Measurements from ENCODE around the gene ENGASE. TPM values are rescaled to one million over a fixed set of nuclear protein-coding genes. Genes with fewer than 3 reads are reported as not detected.
A peak's percentile ranks its signal among the peaks of the same experiment; 100 is the strongest.

Gene ENGASE
- total RNA-seq, 1 experiment from 2014 or later: 34.5 TPM

DNA sequence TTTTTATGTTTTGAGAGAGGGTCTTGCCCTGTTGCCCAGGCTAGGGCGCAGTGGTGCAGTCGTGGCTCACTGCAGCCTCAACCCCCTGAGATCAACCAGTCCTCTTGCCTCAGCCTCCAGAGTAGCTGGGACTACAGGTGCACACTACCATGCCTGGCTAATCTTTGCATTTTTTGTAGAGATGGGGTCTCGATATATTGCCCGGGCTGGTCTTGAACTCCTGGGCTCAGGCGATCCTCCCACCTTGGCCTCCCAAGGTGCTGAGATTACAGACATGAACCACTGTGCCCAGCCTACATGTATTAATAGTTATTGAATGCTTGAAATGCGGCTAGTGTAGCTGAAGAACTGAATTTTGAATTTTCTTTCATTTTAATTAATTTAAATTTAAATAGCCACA, 38.4 kb upstream of the ENGASE start:
- TSS peak; percentile 37 for BruUV-seq (replicated peaks)
- DNase-seq: no peak
- no peak overlapping the region for H2AFZ ChIP-seq (ENCODE audit: low read length)
- no peak overlapping the region for H3K4me3 ChIP-seq (ENCODE audit: low read length)
- H3K36me3 ChIP-seq (ENCODE audit: low read depth, low read length): no peaks in the 10 kb centered on the region
- TF ChIP-seq, protein P1, sequence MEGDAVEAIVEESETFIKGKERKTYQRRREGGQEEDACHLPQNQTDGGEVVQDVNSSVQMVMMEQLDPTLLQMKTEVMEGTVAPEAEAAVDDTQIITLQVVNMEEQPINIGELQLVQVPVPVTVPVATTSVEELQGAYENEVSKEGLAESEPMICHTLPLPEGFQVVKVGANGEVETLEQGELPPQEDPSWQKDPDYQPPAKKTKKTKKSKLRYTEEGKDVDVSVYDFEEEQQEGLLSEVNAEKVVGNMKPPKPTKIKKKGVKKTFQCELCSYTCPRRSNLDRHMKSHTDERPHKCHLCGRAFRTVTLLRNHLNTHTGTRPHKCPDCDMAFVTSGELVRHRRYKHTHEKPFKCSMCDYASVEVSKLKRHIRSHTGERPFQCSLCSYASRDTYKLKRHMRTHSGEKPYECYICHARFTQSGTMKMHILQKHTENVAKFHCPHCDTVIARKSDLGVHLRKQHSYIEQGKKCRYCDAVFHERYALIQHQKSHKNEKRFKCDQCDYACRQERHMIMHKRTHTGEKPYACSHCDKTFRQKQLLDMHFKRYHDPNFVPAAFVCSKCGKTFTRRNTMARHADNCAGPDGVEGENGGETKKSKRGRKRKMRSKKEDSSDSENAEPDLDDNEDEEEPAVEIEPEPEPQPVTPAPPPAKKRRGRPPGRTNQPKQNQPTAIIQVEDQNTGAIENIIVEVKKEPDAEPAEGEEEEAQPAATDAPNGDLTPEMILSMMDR (conservative IDR thresholded peaks at IDR 0.05; ENCODE audit: low read depth, low read length): no peak
- no peak for TF ChIP-seq EZH2 (IDR thresholded peaks at IDR 0.05; ENCODE audit: low read length, unreplicated experiment)
- H3K4me1 ChIP-seq (ENCODE audit: insufficient read depth, low read length): peaks cover 39% of the 10 kb centered on the region
- ChIA-PET CTCF (interaction anchor here (0.5 to 1.1 kb wide), 3 partner anchors 10 to 163 kb away, joined by 4 to 32 read pairs (median 5); no protein-coding TSS in a partner anchor), POLR2A (ENCODE audit: unreplicated experiment) (interaction anchor here (0.7 to 1.1 kb wide), 2 partner anchors 10 to 37 kb away, joined by 3 to 7 read pairs; no protein-coding TSS in a partner anchor)
- H3K9ac ChIP-seq (ENCODE audit: low read length): 0 out of 2 replicates have a peak overlapping the region, but pooled peaks have one; percentile 3
- no peaks in the 10 kb centered on the region for H3K79me2 ChIP-seq (ENCODE audit: low read length)
- H3K9me2 ChIP-seq (replicated peaks; ENCODE audit: low read length): no peaks in the 10 kb centered on the region
- H3F3A ChIP-seq (ENCODE audit: low read length, unreplicated experiment): no peaks in the 10 kb centered on the region
- intact Hi-C loops (cut with micrococcal nuclease): loop anchor here (1.0 kb wide), 1 partner anchor 10 kb away; no protein-coding TSS in a partner anchor
- no peaks in the 10 kb centered on the region for H4K20me1 ChIP-seq (ENCODE audit: low read length)
- no peak for ATAC-seq
- peak overlapping the region; percentile 97 for H3K27ac ChIP-seq (ENCODE audit: low read length)
- H3K4me2 ChIP-seq (ENCODE audit: low read length): 0 out of 2 replicates have a peak overlapping the region, but pooled peaks have one; percentile 0
- H3K27me3 ChIP-seq (ENCODE audit: low read length): no peaks in the 10 kb centered on the region
- no peaks in the 10 kb centered on the region for H3K9me3 ChIP-seq (ENCODE audit: low read length)

DNA sequence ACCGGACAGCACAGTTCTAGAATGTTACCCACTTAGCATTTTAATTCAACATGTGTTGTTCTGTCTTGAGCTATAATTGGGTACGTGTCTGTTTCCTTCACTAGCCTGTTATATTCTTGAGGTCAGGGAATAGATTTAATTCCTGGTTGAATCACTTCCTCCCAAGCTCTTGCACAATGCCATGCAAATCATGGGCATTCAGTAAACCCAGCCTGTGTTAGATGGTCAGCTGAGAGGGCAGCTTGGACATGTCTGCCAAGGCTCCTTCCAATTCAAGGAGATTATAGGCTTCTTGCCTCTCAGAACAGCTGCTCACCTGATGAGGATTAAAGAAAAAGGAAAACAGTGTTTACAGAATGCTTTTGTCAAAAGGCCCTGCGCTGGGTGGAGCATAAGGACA, 38.0 kb upstream of the ENGASE start:
- DNase-seq: peak; percentile 88
- Histone ChIP-seq H3K4me3 (ENCODE audit: low read length) (no peak overlapping the region), H3K9me3 (ENCODE audit: low read length) (no peaks in the 10 kb centered on the region), H3K36me3 (ENCODE audit: low read depth, low read length) (no peaks in the 10 kb centered on the region), H3K27me3 (ENCODE audit: low read length) (no peaks in the 10 kb centered on the region), H3K9me2 (replicated peaks; ENCODE audit: low read length) (no peaks in the 10 kb centered on the region), H2AFZ (ENCODE audit: low read length) (no peak overlapping the region), H3K9ac (ENCODE audit: low read length) (peak overlapping the region; percentile 11; the same call in 1 of the 2 replicates), H3K4me1 (ENCODE audit: insufficient read depth, low read length) (peaks cover 39% of the 10 kb centered on the region), H3K4me2 (ENCODE audit: low read length) (peak overlapping the region; percentile 40), H3K27ac (ENCODE audit: low read length) (peak overlapping the region; percentile 97), H4K20me1 (ENCODE audit: low read length) (no peaks in the 10 kb centered on the region), H3K79me2 (ENCODE audit: low read length) (no peaks in the 10 kb centered on the region), H3F3A (ENCODE audit: low read length, unreplicated experiment) (no peaks in the 10 kb centered on the region)
- ChIA-PET POLR2A (ENCODE audit: unreplicated experiment) (interaction anchor here (0.7 to 1.1 kb wide), 2 partner anchors 10 to 37 kb away, joined by 3 to 7 read pairs; no protein-coding TSS in a partner anchor), CTCF (interaction anchor here (0.5 to 1.1 kb wide), 3 partner anchors 9 to 163 kb away, joined by 4 to 32 read pairs (median 5); no protein-coding TSS in a partner anchor)
- intact Hi-C loops (cut with micrococcal nuclease): loop anchor here (1.0 kb wide), 1 partner anchor 10 kb away; no protein-coding TSS in a partner anchor
- BruUV-seq (replicated peaks): no TSS peak
- TF ChIP-seq, protein P1 (conservative IDR thresholded peaks at IDR 0.05; ENCODE audit: low read depth, low read length): no peak
- TF ChIP-seq EZH2 (IDR thresholded peaks at IDR 0.05; ENCODE audit: low read length, unreplicated experiment) (no peak), EZH2phosphoT487 (IDR thresholded peaks at IDR 0.05; ENCODE audit: borderline replicate concordance, low read length) (no peak)
- peak; percentile 90 for ATAC-seq

DNA sequence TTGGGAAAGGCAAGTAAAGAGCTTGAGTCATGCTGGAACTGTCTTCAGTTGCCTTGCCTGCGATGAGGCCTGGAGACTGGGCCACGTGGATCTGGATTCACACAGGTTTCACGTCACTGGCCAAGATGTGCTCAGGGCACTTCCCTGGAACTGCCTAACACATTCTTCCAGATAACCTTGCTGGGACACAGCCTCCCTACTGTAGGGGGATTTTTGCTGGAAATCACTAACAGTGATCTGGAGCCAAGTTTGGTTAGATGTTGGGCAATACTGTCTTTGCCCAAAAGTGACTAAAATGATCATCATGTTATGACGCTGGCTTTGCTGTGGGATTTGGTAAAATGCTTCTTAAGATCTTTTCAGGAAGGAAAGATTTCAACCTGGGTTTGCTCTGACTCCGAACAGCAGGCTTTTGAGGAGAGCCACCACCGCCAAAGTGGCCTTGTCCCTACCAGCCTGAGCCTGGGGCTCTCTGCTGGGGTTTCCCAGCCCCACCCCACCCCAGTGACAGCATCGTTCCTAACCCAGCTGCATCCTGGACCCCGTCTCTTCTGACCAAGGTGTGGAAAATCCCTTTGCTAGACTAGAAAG, 36.0 kb upstream of the ENGASE start:
- Histone ChIP-seq H2AFZ (ENCODE audit: low read length) (peak overlapping the region; percentile 56), H3K9me2 (replicated peaks; ENCODE audit: low read length) (no peaks in the 10 kb centered on the region), H3K9me3 (ENCODE audit: low read length) (no peaks in the 10 kb centered on the region), H3K36me3 (ENCODE audit: low read depth, low read length) (no peaks in the 10 kb centered on the region), H3K4me2 (ENCODE audit: low read length) (peak overlapping the region; percentile 53), H3F3A (ENCODE audit: low read length, unreplicated experiment) (no peaks in the 10 kb centered on the region), H3K27me3 (ENCODE audit: low read length) (no peaks in the 10 kb centered on the region), H3K4me3 (ENCODE audit: low read length) (no peak overlapping the region), H3K4me1 (ENCODE audit: insufficient read depth, low read length) (peaks cover 44% of the 10 kb centered on the region), H3K79me2 (ENCODE audit: low read length) (no peaks in the 10 kb centered on the region), H4K20me1 (ENCODE audit: low read length) (no peaks in the 10 kb centered on the region), H3K9ac (ENCODE audit: low read length) (peak overlapping the region; percentile 80), H3K27ac (ENCODE audit: low read length) (peak overlapping the region; percentile 97)
- CTCF ChIA-PET: interaction anchor here (0.6 kb wide), 1 partner anchor 12 kb away, joined by 12 read pairs; no protein-coding TSS in a partner anchor
- intact Hi-C loops (cut with micrococcal nuclease): no loop called here
- TF ChIP-seq EZH2phosphoT487 (IDR thresholded peaks at IDR 0.05; ENCODE audit: borderline replicate concordance, low read length) (no peak), EZH2 (IDR thresholded peaks at IDR 0.05; ENCODE audit: low read length, unreplicated experiment) (no peak)
- TF ChIP-seq, protein P1 (conservative IDR thresholded peaks at IDR 0.05; ENCODE audit: low read depth, low read length): no peak
- POLR2A ChIA-PET (ENCODE audit: unreplicated experiment): interaction anchor here (0.7 kb wide), 1 partner anchor 10 kb away, joined by 3 read pairs; no protein-coding TSS in a partner anchor
- no TSS peak for BruUV-seq (replicated peaks)
- peak; percentile 94 for DNase-seq
- peak; percentile 48 for ATAC-seq

All from PC-3 (cell line).